ENCODE data around the gene FOSL1. TPM values are rescaled to one million over a fixed set of nuclear protein-coding genes. Genes with fewer than 3 reads are reported as not detected.
"Not testable (repeated sequence)": the region's sequence is repeated elsewhere in the genome, so short reads cannot be mapped to it uniquely, and the experiment has no call there.

FOSL1 gene
- total RNA-seq, 1 experiment from 2014 or later, result 97.5 TPM

DNA sequence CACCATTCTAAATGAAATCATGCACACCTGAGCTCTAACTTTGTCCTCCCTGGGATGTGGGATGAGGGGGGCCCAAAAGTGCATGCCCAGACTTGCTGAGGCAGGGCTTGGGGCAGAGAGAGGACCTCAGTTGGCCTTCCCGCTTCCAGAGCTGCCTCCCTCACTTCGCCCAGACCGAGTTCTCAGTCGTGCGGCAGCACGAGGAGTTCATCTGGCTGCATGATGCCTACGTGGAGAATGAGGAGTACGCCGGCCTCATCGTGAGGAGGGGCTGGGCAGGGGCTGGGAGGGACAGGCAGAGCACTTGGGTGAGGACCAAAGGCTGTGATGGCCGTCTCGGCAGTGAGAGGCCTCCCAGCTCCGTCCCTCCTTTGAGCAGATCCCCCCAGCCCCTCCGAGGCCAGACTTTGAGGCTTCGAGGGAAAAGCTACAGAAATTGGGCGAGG lies 50.4 kb downstream of the FOSL1 start:
- Histone ChIP-seq H3K9me3 (replicated peaks) (peaks cover 18% of the 10 kb centered on the region), H3K36me3 (peaks cover 46% of the 10 kb centered on the region), H3K27me3 (replicated peaks) (no peaks in the 10 kb centered on the region), H3K27ac (no peak overlapping the region), H3K4me3 (no peak overlapping the region), H3K4me1 (replicated peaks) (no peaks in the 10 kb centered on the region; the same call in 1 of the 2 replicates)
- peak in 1 of 2 experiments; percentile 55 for DNase-seq (ENCODE audit: low read depth in 1 of 2, low spot score in 2 of 2)

GRCh38 chr11:65849366-65849765 lies 50.8 kb downstream of the FOSL1 start:
- no peak for DNase-seq (ENCODE audit: low read depth in 1 of 2, low spot score in 2 of 2)
- H3K4me3 ChIP-seq, result no peak overlapping the region
- H3K27me3 ChIP-seq (replicated peaks), result no peaks in the 10 kb centered on the region
- H3K4me1 ChIP-seq (replicated peaks), result no peaks in the 10 kb centered on the region; the same call in 1 of the 2 replicates
- no peak overlapping the region for H3K27ac ChIP-seq
- H3K9me3 ChIP-seq (replicated peaks), result peaks cover 18% of the 10 kb centered on the region
- peaks cover 42% of the 10 kb centered on the region for H3K36me3 ChIP-seq

DNA sequence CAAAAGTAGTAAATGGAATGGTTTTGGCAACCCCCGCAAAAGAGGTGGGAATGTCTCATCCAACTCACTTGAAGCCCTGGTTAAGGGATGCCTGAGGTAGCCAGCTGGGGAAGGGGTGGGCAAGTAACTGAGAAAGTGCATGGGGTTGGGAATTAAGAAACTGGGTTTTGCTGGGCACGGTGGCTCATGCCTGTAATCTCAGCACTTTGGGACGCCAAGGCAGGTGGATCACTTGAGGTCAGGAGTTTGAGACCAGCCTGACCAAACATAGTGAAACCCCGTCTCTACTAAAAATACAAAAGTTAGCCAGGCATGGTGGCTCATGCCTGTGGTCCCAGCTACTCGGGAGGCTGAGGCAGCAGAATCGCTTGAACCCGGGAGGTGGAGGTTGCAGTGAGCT lies 51.5 kb downstream of the FOSL1 start:
- H3K27ac ChIP-seq; H3K4me1 ChIP-seq (replicated peaks); H3K27me3 ChIP-seq (replicated peaks); H3K4me3 ChIP-seq; DNase-seq (ENCODE audit: low read depth in 1 of 2, low spot score in 2 of 2): not testable (repeated sequence)
- Histone ChIP-seq H3K36me3 (peaks cover 35% of the 10 kb centered on the region), H3K9me3 (replicated peaks) (peaks cover 18% of the 10 kb centered on the region)

DNA sequence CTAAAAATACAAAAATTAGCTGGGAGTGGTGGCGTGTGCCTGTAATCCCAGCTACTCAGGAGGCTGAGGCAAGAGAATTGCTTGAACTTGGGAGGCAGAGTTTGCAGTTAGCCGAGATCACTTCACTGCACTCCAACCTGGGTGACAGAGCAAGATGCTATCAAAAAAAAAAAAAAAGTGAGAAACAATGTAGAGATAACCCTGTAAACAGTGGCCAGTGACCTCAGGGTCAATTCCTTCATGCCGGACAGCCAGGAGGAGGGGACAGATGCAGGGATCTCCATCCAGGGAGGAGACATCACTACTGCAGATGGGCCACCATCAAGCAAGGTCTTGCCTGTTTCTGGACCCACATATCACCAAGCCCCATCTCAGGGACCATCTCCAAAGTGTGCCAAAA lies 52.4 kb downstream of the FOSL1 start:
- Histone ChIP-seq H3K4me1 (replicated peaks) (no peaks in the 10 kb centered on the region; the same call in 1 of the 2 replicates), H3K4me3 (no peak overlapping the region), H3K36me3 (peaks cover 26% of the 10 kb centered on the region), H3K27me3 (replicated peaks) (no peaks in the 10 kb centered on the region), H3K27ac (no peak overlapping the region), H3K9me3 (replicated peaks) (peaks cover 18% of the 10 kb centered on the region)
- no peak for DNase-seq (ENCODE audit: low read depth in 1 of 2, low spot score in 2 of 2)

DNA sequence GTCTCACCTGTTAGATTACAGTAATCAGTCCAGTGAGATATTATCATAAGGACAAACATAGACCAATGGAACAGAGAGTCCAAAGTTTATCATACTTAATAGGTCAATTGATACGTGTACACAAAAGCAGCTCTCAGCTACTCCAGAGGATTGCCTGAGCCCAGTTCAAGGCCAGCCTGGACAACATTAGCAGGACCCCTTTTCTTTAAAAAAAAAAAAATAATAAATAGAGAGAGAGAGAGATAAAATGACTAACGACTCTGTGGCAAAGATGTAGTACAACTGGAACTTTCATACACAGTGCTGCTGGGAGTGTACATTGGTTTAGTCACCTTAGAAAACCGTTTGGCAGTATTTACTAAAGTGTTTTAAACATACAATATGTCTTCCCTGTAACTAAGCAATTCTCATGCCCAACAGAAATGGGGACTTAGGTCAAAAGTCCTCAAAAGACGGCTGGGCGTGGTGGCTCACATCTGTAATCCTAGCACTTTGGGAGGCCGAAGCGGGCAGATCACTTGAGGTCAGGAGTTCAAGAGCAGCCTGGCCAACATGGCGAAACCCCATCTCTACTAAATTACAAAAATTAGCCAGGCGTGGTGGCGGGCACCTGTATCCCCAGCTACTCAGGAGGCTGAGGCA lies 55.8 kb downstream of the FOSL1 start:
- Histone ChIP-seq H3K4me1 (replicated peaks) (no peaks in the 10 kb centered on the region), H3K9me3 (replicated peaks) (no peaks in the 10 kb centered on the region), H3K27ac (no peak overlapping the region), H3K27me3 (replicated peaks) (no peaks in the 10 kb centered on the region), H3K4me3 (no peak overlapping the region), H3K36me3 (no peaks in the 10 kb centered on the region)
- no peak for DNase-seq (ENCODE audit: low read depth in 1 of 2, low spot score in 2 of 2)

DNA sequence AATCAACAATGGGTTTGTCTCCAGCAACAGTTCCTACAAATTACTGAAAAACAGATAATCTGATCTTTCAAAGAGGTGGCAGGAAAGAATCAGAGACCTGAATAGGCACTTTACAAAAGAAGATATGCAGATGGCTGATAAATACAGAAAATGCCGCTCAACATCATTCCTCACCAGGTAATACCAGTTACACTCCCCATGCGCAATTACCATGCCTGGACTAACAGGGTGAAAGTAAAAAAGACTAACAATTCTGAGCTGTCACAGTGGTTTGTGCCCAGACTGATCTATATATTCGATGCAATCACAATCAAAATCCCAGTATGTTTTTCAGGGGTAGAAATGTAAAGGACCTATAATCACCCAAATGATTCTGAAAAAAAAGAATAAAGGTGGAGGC lies 56.4 kb downstream of the FOSL1 start:
- Histone ChIP-seq H3K27me3 (replicated peaks) (no peaks in the 10 kb centered on the region), H3K36me3 (no peaks in the 10 kb centered on the region), H3K4me3 (no peak overlapping the region), H3K27ac (no peak overlapping the region), H3K4me1 (replicated peaks) (no peaks in the 10 kb centered on the region), H3K9me3 (replicated peaks) (no peaks in the 10 kb centered on the region)
- DNase-seq (ENCODE audit: low read depth in 1 of 2, low spot score in 2 of 2), result no peak

- H3K4me3 ChIP-seq, result no peak overlapping the region
- no peaks in the 10 kb centered on the region for H3K36me3 ChIP-seq
- H3K4me1 ChIP-seq (replicated peaks), result no peaks in the 10 kb centered on the region
- H3K27me3 ChIP-seq (replicated peaks), result no peaks in the 10 kb centered on the region
- no peak overlapping the region for H3K27ac ChIP-seq
- H3K9me3 ChIP-seq (replicated peaks), result no peaks in the 10 kb centered on the region
- DNase-seq (ENCODE audit: low read depth in 1 of 2, low spot score in 2 of 2), result no peak
Observed at GRCh38 chr11:65842144-65842543, 58.0 kb downstream of the FOSL1 start.

Other genes starting within 250 kb of the FOSL1 start
- 51.7 and 63.3 TPM in 2 replicates for gene RELA, start 237.5 kb downstream of the FOSL1 start, total RNA-seq (2014; rRNA removed; shearing (Covaris generic))
- gene KAT5, start 188.1 kb downstream of the FOSL1 start, total RNA-seq (2014; rRNA removed; shearing (Covaris generic)), result 90.5 and 119 TPM in 2 replicates
- 168 and 170 TPM in 2 replicates for gene RNASEH2C, start 179.6 kb downstream of the FOSL1 start, total RNA-seq (2014; rRNA removed; shearing (Covaris generic))
- 30.4 and 33.4 TPM in 2 replicates for gene AP5B1, start 119.4 kb downstream of the FOSL1 start, total RNA-seq (2014; rRNA removed; shearing (Covaris generic))
- not detected in 2 replicates for gene OVOL1, start 113.3 kb downstream of the FOSL1 start, total RNA-seq (2014; rRNA removed; shearing (Covaris generic))
- 0.16 TPM in 1 of 2 replicates, not detected in the other for gene SNX32, start 66.4 kb downstream of the FOSL1 start, total RNA-seq (2014; rRNA removed; shearing (Covaris generic))
- 4,273 and 4,722 TPM in 2 replicates for gene CFL1, start 42.2 kb downstream of the FOSL1 start, total RNA-seq (2014; rRNA removed; shearing (Covaris generic))
- 121 and 130 TPM in 2 replicates for gene MUS81, start 40.0 kb downstream of the FOSL1 start, total RNA-seq (2014; rRNA removed; shearing (Covaris generic))
- 120 and 194 TPM in 2 replicates for gene EFEMP2, start 27.6 kb downstream of the FOSL1 start, total RNA-seq (2014; rRNA removed; shearing (Covaris generic))
- 1.9 TPM in 1 of 2 replicates, not detected in the other for gene CTSW, start 20.6 kb downstream of the FOSL1 start, total RNA-seq (2014; rRNA removed; shearing (Covaris generic))
- 295 and 309 TPM in 2 replicates for gene FIBP, start 11.9 kb downstream of the FOSL1 start, total RNA-seq (2014; rRNA removed; shearing (Covaris generic))
- 94.0 and 160 TPM in 2 replicates for gene CCDC85B, start 9.7 kb downstream of the FOSL1 start, total RNA-seq (2014; rRNA removed; shearing (Covaris generic))
- 25.0 and 44.8 TPM in 2 replicates for gene C11orf68, start 18.7 kb upstream of the FOSL1 start, total RNA-seq (2014; rRNA removed; shearing (Covaris generic))
- 463 and 527 TPM in 2 replicates for gene DRAP1, start 19.0 kb upstream of the FOSL1 start, total RNA-seq (2014; rRNA removed; shearing (Covaris generic))
- not detected in 2 replicates for gene TSGA10IP, start 45.1 kb upstream of the FOSL1 start, total RNA-seq (2014; rRNA removed; shearing (Covaris generic))
- gene SART1, start 61.3 kb upstream of the FOSL1 start, total RNA-seq (2014; rRNA removed; shearing (Covaris generic)), result 172 and 186 TPM in 2 replicates
- 84.3 and 93.2 TPM in 2 replicates for gene EIF1AD, start 101.8 kb upstream of the FOSL1 start, total RNA-seq (2014; rRNA removed; shearing (Covaris generic))
- gene BANF1, start 102.1 kb upstream of the FOSL1 start, total RNA-seq (2014; rRNA removed; shearing (Covaris generic)), result 116 and 140 TPM in 2 replicates
- gene CST6, start 111.6 kb upstream of the FOSL1 start, total RNA-seq (2014; rRNA removed; shearing (Covaris generic)), result not detected in 2 replicates
- 0.50 and 1.4 TPM in 2 replicates for gene CATSPER1, start 126.1 kb upstream of the FOSL1 start, total RNA-seq (2014; rRNA removed; shearing (Covaris generic))
- gene GAL3ST3, start 148.8 kb upstream of the FOSL1 start, total RNA-seq (2014; rRNA removed; shearing (Covaris generic)), result not detected in 2 replicates
- gene SF3B2, start 152.0 kb upstream of the FOSL1 start, total RNA-seq (2014; rRNA removed; shearing (Covaris generic)), result 334 and 353 TPM in 2 replicates
- gene PACS1, start 169.9 kb upstream of the FOSL1 start, total RNA-seq (2014; rRNA removed; shearing (Covaris generic)), result 28.5 and 37.1 TPM in 2 replicates

Data from SJSA1 (cell line).